ENCODE data around the gene ZNHIT6. TPM values are rescaled to one million over a fixed set of nuclear protein-coding genes. Genes with fewer than 3 reads are reported as not detected.
"Not testable (repeated sequence)": the region's sequence is repeated elsewhere in the genome, so short reads cannot be mapped to it uniquely, and the experiment has no call there.

ZNHIT6 gene
- total RNA-seq, 4 donors from 2014 or later: 11.0 to 13.8 (median 12.5) TPM

DNA sequence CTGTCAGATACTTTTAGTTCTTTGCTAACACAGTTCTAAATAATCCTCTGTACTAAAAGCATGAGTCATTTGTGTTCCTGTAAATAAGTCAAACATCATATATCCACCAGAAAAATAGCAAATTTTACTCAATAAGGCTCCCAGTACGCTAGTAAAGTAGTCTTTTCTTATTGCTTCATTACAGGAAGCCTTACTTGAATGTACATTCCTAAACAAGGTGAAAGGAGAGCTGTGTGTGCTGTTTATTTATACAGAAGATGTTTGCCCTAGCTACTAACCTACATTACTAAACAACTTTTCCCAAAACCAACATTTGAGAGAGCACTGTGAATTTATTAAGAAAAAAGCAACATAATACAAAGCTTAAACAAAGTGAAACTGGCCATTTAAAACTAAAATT lies 52.0 kb downstream of the ZNHIT6 start:
- TF ChIP-seq, protein P1, sequence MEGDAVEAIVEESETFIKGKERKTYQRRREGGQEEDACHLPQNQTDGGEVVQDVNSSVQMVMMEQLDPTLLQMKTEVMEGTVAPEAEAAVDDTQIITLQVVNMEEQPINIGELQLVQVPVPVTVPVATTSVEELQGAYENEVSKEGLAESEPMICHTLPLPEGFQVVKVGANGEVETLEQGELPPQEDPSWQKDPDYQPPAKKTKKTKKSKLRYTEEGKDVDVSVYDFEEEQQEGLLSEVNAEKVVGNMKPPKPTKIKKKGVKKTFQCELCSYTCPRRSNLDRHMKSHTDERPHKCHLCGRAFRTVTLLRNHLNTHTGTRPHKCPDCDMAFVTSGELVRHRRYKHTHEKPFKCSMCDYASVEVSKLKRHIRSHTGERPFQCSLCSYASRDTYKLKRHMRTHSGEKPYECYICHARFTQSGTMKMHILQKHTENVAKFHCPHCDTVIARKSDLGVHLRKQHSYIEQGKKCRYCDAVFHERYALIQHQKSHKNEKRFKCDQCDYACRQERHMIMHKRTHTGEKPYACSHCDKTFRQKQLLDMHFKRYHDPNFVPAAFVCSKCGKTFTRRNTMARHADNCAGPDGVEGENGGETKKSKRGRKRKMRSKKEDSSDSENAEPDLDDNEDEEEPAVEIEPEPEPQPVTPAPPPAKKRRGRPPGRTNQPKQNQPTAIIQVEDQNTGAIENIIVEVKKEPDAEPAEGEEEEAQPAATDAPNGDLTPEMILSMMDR (IDR thresholded peaks at IDR 0.05): no peak
- TF ChIP-seq POLR2AphosphoS5 (IDR thresholded peaks at IDR 0.05): no peak
- TF ChIP-seq EP300 (IDR thresholded peaks at IDR 0.05): no peak
- TF ChIP-seq POLR2A (IDR thresholded peaks at IDR 0.05): no peak

DNA sequence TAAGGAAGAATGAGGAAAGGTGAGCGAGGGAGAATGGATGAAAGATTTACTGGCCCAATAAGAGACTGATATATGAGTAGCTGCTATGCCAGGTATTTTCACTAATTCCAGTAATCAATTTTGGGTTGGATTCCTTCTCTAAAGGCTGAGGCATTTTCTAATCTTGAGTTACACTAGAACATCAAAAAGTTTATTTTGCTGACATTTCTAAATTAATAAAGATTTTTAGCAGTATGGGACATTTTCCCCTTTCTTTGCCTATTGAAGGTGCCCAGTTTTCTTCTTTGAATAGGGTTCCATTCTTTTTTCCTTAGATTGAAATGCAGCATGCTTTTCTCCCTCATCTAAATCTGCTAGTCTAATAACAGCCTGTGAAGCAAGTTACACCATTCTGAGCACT lies 52.9 kb downstream of the ZNHIT6 start:
- H3K4me1 ChIP-seq: no peaks in the 10 kb centered on the region
- H3K4me3 ChIP-seq: no peak overlapping the region
- H3K9me3 ChIP-seq: no peaks in the 10 kb centered on the region
- H3K27ac ChIP-seq: no peak overlapping the region
- WGBS: 94% methylated on average over 1 of the region's 1 CpG
- peaks cover 25% of the 10 kb centered on the region for H3K36me3 ChIP-seq
- no peaks in the 10 kb centered on the region for H3K27me3 ChIP-seq
- TF ChIP-seq EP300 (IDR thresholded peaks at IDR 0.05): no peak
- TF ChIP-seq, protein P1 (IDR thresholded peaks at IDR 0.05): no peak
- TF ChIP-seq POLR2AphosphoS5 (IDR thresholded peaks at IDR 0.05): no peak
- TF ChIP-seq POLR2A (IDR thresholded peaks at IDR 0.05): no peak
- no peak for DNase-seq (ENCODE audit: low spot score in 2 of 2)

More for the DNA sequence above, 52.0 kb downstream of the ZNHIT6 start:
- Histone ChIP-seq H3K4me1 (no peaks in the 10 kb centered on the region), H3K27ac (no peak overlapping the region), H3K4me3 (no peak overlapping the region), H3K36me3 (peaks cover 20% of the 10 kb centered on the region), H3K9me3 (no peaks in the 10 kb centered on the region), H3K27me3 (no peaks in the 10 kb centered on the region)
- 98% methylated on average over 1 of the region's 1 CpG for WGBS
- no peak for DNase-seq (ENCODE audit: low spot score in 2 of 2)

DNA sequence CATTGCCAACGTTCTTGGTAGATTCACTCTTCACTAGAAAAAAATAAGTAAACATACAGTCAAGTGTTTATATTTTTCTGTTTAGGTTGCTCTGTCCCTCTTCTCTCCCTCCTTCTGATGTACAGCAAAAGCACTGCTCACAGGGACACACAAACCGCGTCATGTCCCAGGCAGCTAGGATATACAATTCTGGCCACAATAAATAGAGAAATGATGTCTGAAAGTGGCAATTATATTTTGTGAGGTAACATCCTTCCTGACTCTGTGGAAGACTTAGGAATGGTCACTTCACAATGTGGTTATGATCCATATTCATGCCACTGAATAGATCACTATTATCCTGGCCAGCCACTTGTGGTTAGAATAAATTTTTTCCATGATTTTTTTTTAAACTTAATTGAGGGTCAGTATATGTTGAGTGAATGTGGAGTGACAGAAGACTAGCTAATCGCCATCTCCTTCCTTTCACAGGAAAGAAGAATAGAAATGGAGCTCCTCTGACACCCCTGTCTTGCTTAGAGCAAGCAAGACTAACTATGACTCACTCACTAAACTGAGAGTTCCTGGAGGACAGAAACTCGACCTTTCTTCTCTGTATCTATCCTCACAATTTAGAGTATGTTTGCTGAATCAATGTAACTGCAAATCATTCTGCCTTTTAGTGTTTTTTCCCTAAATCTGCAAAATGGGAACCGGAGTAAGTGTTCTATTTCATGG lies 54.0 kb downstream of the ZNHIT6 start:
- Histone ChIP-seq H3K27ac (no peak overlapping the region), H3K27me3 (no peaks in the 10 kb centered on the region), H3K4me1 (no peaks in the 10 kb centered on the region), H3K4me3 (no peak overlapping the region), H3K9me3 (no peaks in the 10 kb centered on the region), H3K36me3 (peaks cover 27% of the 10 kb centered on the region)
- no peak for DNase-seq (ENCODE audit: low spot score in 2 of 2)
- TF ChIP-seq EP300 (IDR thresholded peaks at IDR 0.05): no peak
- no peak for TF ChIP-seq POLR2AphosphoS5 (IDR thresholded peaks at IDR 0.05)
- TF ChIP-seq POLR2A (IDR thresholded peaks at IDR 0.05): no peak
- TF ChIP-seq, protein P1 (IDR thresholded peaks at IDR 0.05): no peak
- 83% methylated on average over 6 of the region's 6 CpGs for WGBS

DNA sequence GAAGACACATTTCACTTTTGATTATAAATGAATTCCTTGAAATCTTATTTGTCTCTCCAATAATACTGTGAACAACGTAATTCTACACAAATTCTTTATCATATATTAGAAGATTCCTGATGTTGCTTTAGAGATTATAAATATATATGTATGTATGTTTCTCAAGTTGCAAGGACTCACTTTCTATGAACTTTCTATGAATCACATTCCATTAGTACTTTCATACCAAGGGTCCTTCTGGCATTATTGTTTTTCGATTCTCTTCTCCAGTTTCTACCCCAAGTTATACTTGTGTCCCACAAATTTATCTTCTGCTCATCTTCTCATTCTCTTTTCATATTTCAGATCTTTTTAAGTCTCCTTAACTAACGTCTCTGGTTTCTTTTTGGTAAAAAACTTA lies 55.9 kb downstream of the ZNHIT6 start:
- H3K9me3 ChIP-seq: no peaks in the 10 kb centered on the region
- no peaks in the 10 kb centered on the region for H3K27me3 ChIP-seq
- TF ChIP-seq, protein P1 (IDR thresholded peaks at IDR 0.05): no peak
- no peak for TF ChIP-seq EP300 (IDR thresholded peaks at IDR 0.05)
- TF ChIP-seq POLR2AphosphoS5 (IDR thresholded peaks at IDR 0.05): no peak
- TF ChIP-seq POLR2A (IDR thresholded peaks at IDR 0.05): no peak
- H3K36me3 ChIP-seq: peaks cover 27% of the 10 kb centered on the region
- H3K4me3 ChIP-seq: no peak overlapping the region
- WGBS: 90% methylated on average over 3 of the region's 3 CpGs
- DNase-seq (ENCODE audit: low spot score in 2 of 2): no peak
- H3K4me1 ChIP-seq: no peaks in the 10 kb centered on the region
- H3K27ac ChIP-seq: no peak overlapping the region

DNA sequence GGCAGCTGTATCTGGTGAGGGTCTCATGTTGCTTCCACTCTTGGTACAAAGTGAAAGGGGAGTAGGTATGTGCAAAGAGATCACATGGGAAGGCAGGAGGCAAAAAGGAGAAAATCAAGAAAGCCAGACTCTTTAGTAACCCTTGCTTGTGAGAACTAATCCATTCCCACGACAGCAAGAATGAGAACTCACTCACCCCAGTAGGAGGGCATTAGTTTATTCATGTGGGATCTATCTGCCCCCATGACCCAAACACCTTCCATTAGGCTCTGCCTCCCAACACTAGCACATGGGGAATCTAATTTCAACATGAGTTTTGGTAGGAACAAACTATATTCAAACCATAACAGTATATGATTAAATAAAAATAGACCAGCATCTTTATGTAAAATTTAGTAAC lies 57.6 kb downstream of the ZNHIT6 start:
- H3K4me1 ChIP-seq: no peaks in the 10 kb centered on the region
- H3K36me3 ChIP-seq: peaks cover 27% of the 10 kb centered on the region
- H3K9me3 ChIP-seq: no peaks in the 10 kb centered on the region
- no peak overlapping the region for H3K4me3 ChIP-seq
- no peaks in the 10 kb centered on the region for H3K27me3 ChIP-seq
- DNase-seq (ENCODE audit: low spot score in 2 of 2): no peak
- WGBS: 89% methylated on average over 1 of the region's 1 CpG
- H3K27ac ChIP-seq: no peak overlapping the region
- no peak for TF ChIP-seq POLR2AphosphoS5 (IDR thresholded peaks at IDR 0.05)

GRCh38 chr1:85649591-85649990 lies 58.6 kb downstream of the ZNHIT6 start:
- Histone ChIP-seq H3K9me3 (no peaks in the 10 kb centered on the region), H3K4me3 (no peak overlapping the region), H3K4me1 (no peaks in the 10 kb centered on the region), H3K36me3 (peaks cover 27% of the 10 kb centered on the region), H3K27ac (no peak overlapping the region), H3K27me3 (no peaks in the 10 kb centered on the region)
- TF ChIP-seq POLR2A (IDR thresholded peaks at IDR 0.05) (no peak), EP300 (IDR thresholded peaks at IDR 0.05) (no peak), POLR2AphosphoS5 (IDR thresholded peaks at IDR 0.05) (no peak)
- TF ChIP-seq, protein P1 (IDR thresholded peaks at IDR 0.05): no peak
- no peak for DNase-seq (ENCODE audit: low spot score in 2 of 2)

GRCh38 chr1:85641598-85642556 lies 66.4 kb downstream of the ZNHIT6 start:
- 90% methylated on average over 24 of the region's 24 CpGs for WGBS
- not testable (repeated sequence) for DNase-seq (ENCODE audit: low spot score in 2 of 2); H3K27ac ChIP-seq; H3K4me3 ChIP-seq; H3K36me3 ChIP-seq; H3K27me3 ChIP-seq; H3K4me1 ChIP-seq
- peaks cover 15% of the 10 kb centered on the region for H3K9me3 ChIP-seq

All from suprapubic skin (tissue), 4 donors.